Testis (tissue), 2 donors: Measurements from ENCODE around the gene CDH4.

Source experiments
- CTCF ChIP-seq, 3 experiments: fragments of 450-650 bp in 2 of 3; fragments of 200-600 bp in 1 of 3; sonication (generic) in 1 of 3; IDR thresholded peaks; one replicate each; pipeline ENCODE4 v1.5.1; 2016 to 2019; ENCODE audit warnings: antibody characterized with exemption in 3 of 3, mild to moderate bottlenecking in 2 of 3, moderate library complexity in 1 of 3
- POLR2A ChIP-seq: fragments of 450-650 bp; IDR thresholded peaks from one replicate; pipeline ENCODE4 v1.6.1; 2017; ENCODE audit warnings: antibody characterized with exemption, mild to moderate bottlenecking, moderate library complexity

GRCh38 chr20:61745397-61746146 lies 493.5 kb downstream of the CDH4 start:
- no peak for TF ChIP-seq POLR2A
- no peak for TF ChIP-seq CTCF (IDR thresholded peaks at IDR 0.05)
